Smooth muscle cell (in vitro differentiated cells): ENCODE results near the gene IREB2. TPM values are rescaled to one million over a fixed set of nuclear protein-coding genes. Genes with fewer than 3 reads are reported as not detected.
"Not testable (repeated sequence)": the region's sequence is repeated elsewhere in the genome, so short reads cannot be mapped to it uniquely, and the experiment has no call there.

ENCODE experiments used
- DNase-seq: peaks from one replicate; lab custom pipeline; 2025; ENCODE audit not compliant: unreplicated experiment; lab: John Stamatoyannopoulos, UW
- H2AFZ ChIP-seq: fragments of 200-600 bp; sonication (generic); 2 replicates; pipeline ENCODE4 v1.6.0; 2016; ENCODE audit warnings: antibody characterized with exemption, low read depth, mild to moderate bottlenecking
- H3F3A ChIP-seq: fragments of 200-600 bp; sonication (generic); 2 replicates; pipeline ENCODE4 v1.6.0; 2017; ENCODE audit warnings: antibody characterized with exemption, low read depth
- H3K27ac ChIP-seq: fragments of 200-600 bp; sonication (generic); 2 replicates; pipeline ENCODE4 v1.5.1; 2016; ENCODE audit warnings: low read depth, mild to moderate bottlenecking
- H3K27me3 ChIP-seq: fragments of 200-600 bp; sonication (generic); 2 replicates; pipeline ENCODE4 v1.6.1; 2016; ENCODE audit warnings: low read depth, mild to moderate bottlenecking
- H3K36me3 ChIP-seq: fragments of 200-600 bp; sonication (generic); 2 replicates; pipeline ENCODE4 v1.5.1; 2016; ENCODE audit warnings: low read depth
- H3K4me1 ChIP-seq: fragments of 200-600 bp; sonication (generic); 2 replicates; pipeline ENCODE4 v1.5.1; 2016; ENCODE audit warnings: low read depth
- H3K4me2 ChIP-seq: fragments of 200-600 bp; sonication (generic); 2 replicates; pipeline ENCODE4 v1.6.0; 2016; ENCODE audit warnings: mild to moderate bottlenecking
- H3K4me3 ChIP-seq: fragments of 200-600 bp; sonication (generic); 2 replicates; pipeline ENCODE4 v1.5.1; 2016; ENCODE audit warnings: mild to moderate bottlenecking
- H3K79me2 ChIP-seq: fragments of 200-600 bp; sonication (generic); 2 replicates; pipeline ENCODE4 v1.6.0; 2016; ENCODE audit warnings: low read depth, mild to moderate bottlenecking
- H3K9ac ChIP-seq: fragments of 200-600 bp; sonication (generic); 2 replicates; pipeline ENCODE4 v1.6.0; 2016; ENCODE audit warnings: low read depth
- H3K9me3 ChIP-seq: fragments of 200-600 bp; sonication (generic); replicated peaks from 2 replicates; pipeline ENCODE4 v1.5.1; 2016; ENCODE audit warnings: low read depth
- H4K20me1 ChIP-seq: fragments of 200-600 bp; sonication (generic); 2 replicates; pipeline ENCODE4 v1.6.0; 2016; ENCODE audit warnings: low read depth
- CTCF ChIP-seq: fragments of 200-600 bp; sonication (generic); IDR thresholded peaks from 2 replicates; pipeline ENCODE4 v1.5.1; 2017; ENCODE audit warnings: borderline replicate concordance, mild to moderate bottlenecking, antibody characterized with exemption; ENCODE audit not compliant: insufficient read depth, poor library complexity, severe bottlenecking
- WGBS: methylation state at CpG from one replicate; pipeline ENCODE4 v1.1.7; 2016; ENCODE audit warnings: low lambda C conversion rate; 5-methylcytosine and 5-hydroxymethylcytosine counted together
- polyA plus RNA-seq: library from polyadenylated mRNA; unstranded; fragments of >200 nt; fragmentation: Nextera tagmentation; extraction: Ambion mirVana; gene quantifications from 2 replicates; pipeline ENCODE4 v1.2.1, GENCODE V29; 2016
- total RNA-seq: library from RNA; depleted of rRNA; stranded (reverse); fragments of >200 nt; gene quantifications from 2 replicates; pipeline ENCODE4 v1.2.3, GENCODE V29; 2014

IREB2 gene
- total and polyA plus RNA-seq, 2 experiments from 2014 or later, result 14.1 to 34.3 TPM

GRCh38 chr15:78537266-78537905 lies 99.4 kb downstream of the IREB2 start:
- Histone ChIP-seq H3F3A (no peaks in the 10 kb centered on the region), H3K9ac (no peak overlapping the region), H3K9me3 (no peaks in the 10 kb centered on the region), H3K79me2 (peaks cover 19% of the 10 kb centered on the region), H3K4me1 (peaks cover 9% of the 10 kb centered on the region), H4K20me1 (peaks cover 6% of the 10 kb centered on the region), H3K4me3 (no peak overlapping the region), H3K27me3 (no peaks in the 10 kb centered on the region), H3K36me3 (peaks cover 3% of the 10 kb centered on the region), H3K27ac (no peak overlapping the region), H2AFZ (no peak overlapping the region), H3K4me2 (no peak overlapping the region)
- WGBS, result 86% methylated on average over 5 of the region's 5 CpGs
- no peak for DNase-seq
- no peak for TF ChIP-seq CTCF

- Histone ChIP-seq H3K27me3 (no peaks in the 10 kb centered on the region), H3K79me2 (peaks cover 23% of the 10 kb centered on the region), H3F3A (no peaks in the 10 kb centered on the region), H3K4me2 (no peak overlapping the region), H3K9ac (no peak overlapping the region), H3K4me1 (peaks cover 9% of the 10 kb centered on the region), H3K4me3 (no peak overlapping the region), H3K27ac (no peak overlapping the region), H3K36me3 (peaks cover 10% of the 10 kb centered on the region), H2AFZ (no peak overlapping the region), H4K20me1 (peaks cover 6% of the 10 kb centered on the region), H3K9me3 (no peaks in the 10 kb centered on the region)
- no peak for DNase-seq
- no peak for TF ChIP-seq CTCF
- 94% methylated on average over 1 of the region's 1 CpG for WGBS
Observed at GRCh38 chr15:78538358-78538757, 100.3 kb downstream of the IREB2 start.

GRCh38 chr15:78539464-78540140 lies 101.6 kb downstream of the IREB2 start:
- 89% methylated on average over 18 of the region's 18 CpGs for WGBS
- Histone ChIP-seq H2AFZ (peak overlapping the region; percentile 94), H3K9ac (peak overlapping the region; percentile 98), H3K36me3 (peaks cover 10% of the 10 kb centered on the region), H3K4me3 (peak overlapping the region; percentile 90), H3K4me2 (peak overlapping the region; percentile 97), H3K27ac (peak overlapping the region; percentile 95), H3K79me2 (peaks cover 23% of the 10 kb centered on the region)
- H3F3A ChIP-seq, DNase-seq, H3K9me3 ChIP-seq, H3K27me3 ChIP-seq, H3K4me1 ChIP-seq, H4K20me1 ChIP-seq: not testable (repeated sequence)

GRCh38 chr15:78540141-78540870 lies 102.3 kb downstream of the IREB2 start, which contains the start of gene PSMA4:
Gene PSMA4 (plus strand): TSS chr15:78540444. CDS start chr15:78541928, 1,484 bp downstream.
- Histone ChIP-seq H3K27ac (peak within 1 kb of the TSS; percentile 95), H3K36me3 (peaks cover 17% of the 10 kb centered on the region), H4K20me1 (peaks cover 8% of the 10 kb centered on the region), H3K4me2 (peak within 1 kb of the TSS; percentile 97), H2AFZ (peak within 1 kb of the TSS; percentile 94), H3F3A (no peaks in the 10 kb centered on the region), H3K9me3 (no peaks in the 10 kb centered on the region), H3K9ac (peak within 1 kb of the TSS; percentile 98), H3K4me3 (peak within 1 kb of the TSS; percentile 90), H3K79me2 (peaks cover 26% of the 10 kb centered on the region), H3K4me1 (peaks cover 9% of the 10 kb centered on the region), H3K27me3 (no peaks in the 10 kb centered on the region)
- WGBS, result under 1% methylated on average over 45 of the region's 56 CpGs
- peak; percentile 16 for TF ChIP-seq CTCF
- DNase-seq, result peak; percentile 97
